Gastroesophageal sphincter (tissue), 4 donors: ENCODE data around the gene MMP11. TPM values are rescaled to one million over a fixed set of nuclear protein-coding genes. Genes with fewer than 3 reads are reported as not detected.
A peak's percentile ranks its signal among the peaks of the same experiment; 100 is the strongest.

Experiments
- ATAC-seq: fragments of 150-250 bp; one replicate; pipeline ENCODE4 v1.9.1; 2016; ENCODE audit warnings: mild to moderate bottlenecking, moderate library complexity
- H3K27ac ChIP-seq, 4 donors: fragments of 200-600 bp; sonication (generic) in 3 of 4; 1 replicate in 3 of 4; 2 replicates in 1 of 4; pipeline ENCODE4 v1.5.1; 2016 to 2019
- H3K27me3 ChIP-seq: fragments of 200-600 bp; sonication (generic); one replicate; pipeline ENCODE4 v1.5.1; 2019
- H3K36me3 ChIP-seq, 2 donors: fragments of 200-600 bp; sonication (generic); one replicate each; pipeline ENCODE4 v1.5.1; 2019; ENCODE audit warnings: control low read depth in 1 of 2
- H3K4me1 ChIP-seq, 3 donors: fragments of 200-600 bp; sonication (generic); 1 replicate in 2 of 3; 2 replicates in 1 of 3; pipeline ENCODE4 v1.5.1; 2016 to 2019; ENCODE audit warnings: control low read depth in 2 of 3
- H3K4me3 ChIP-seq, 2 donors: fragments of 200-600 bp; sonication (generic); one replicate each; pipeline ENCODE4 v1.5.1; 2019; ENCODE audit warnings: mild to moderate bottlenecking in 1 of 2, moderate library complexity in 1 of 2
- H3K9me3 ChIP-seq, 3 donors: fragments of 200-600 bp; sonication (generic); one replicate each; pipeline ENCODE4 v1.5.1; 2017 to 2019; ENCODE audit warnings: control low read depth in 2 of 3
- CTCF ChIP-seq, 4 experiments: fragments of 200-600 bp in 2 of 4; fragments of 450-650 bp in 2 of 4; sonication (generic) in 1 of 4; IDR thresholded peaks; one replicate each; pipeline ENCODE4 v1.5.1; 2017 to 2019; ENCODE audit warnings: antibody characterized with exemption in 4 of 4, mild to moderate bottlenecking in 2 of 4, moderate library complexity in 2 of 4
- EP300 ChIP-seq: sonication (generic); formaldehyde crosslinking; IDR thresholded peaks from one replicate; pipeline ENCODE4 v1.6.1; 2017; ENCODE audit warnings: antibody characterized with exemption, mild to moderate bottlenecking
- POLR2A ChIP-seq, 2 donors: fragments of 450-650 bp; IDR thresholded peaks; one replicate each; pipeline ENCODE4 v1.6.1; 2017; ENCODE audit warnings: antibody characterized with exemption in 2 of 2, mild to moderate bottlenecking in 2 of 2, moderate library complexity in 1 of 2
- POLR2AphosphoS5 ChIP-seq: sonication (generic); formaldehyde crosslinking; IDR thresholded peaks from one replicate; pipeline ENCODE4 v1.6.1; 2017; ENCODE audit warnings: antibody characterized with exemption
- WGBS, 2 donors: methylation state at CpG; one replicate each; pipeline ENCODE4 v1.1.5; 2018; ENCODE audit warnings: low coverage in 1 of 2; 5-methylcytosine and 5-hydroxymethylcytosine counted together
- total RNA-seq, 4 donors: library from RNA; depleted of rRNA; stranded (reverse); fragments of >200 nt; gene quantifications; one replicate each; pipeline ENCODE4 v1.1.0, GENCODE V29; 2016

The MMP11 gene
- total RNA-seq, 4 donors from 2014 or later, result 2.3 to 11.0 (median 9.7) TPM

GRCh38 chr22:23750714-23751440 lies 21.8 kb upstream of the MMP11 start, which contains the start of gene ZNF70:
ZNF70 (minus strand) TSS chr22:23751112; CDS start chr22:23745140, 5,972 bp downstream.
- Histone ChIP-seq H3K27me3 (no peaks in the 10 kb centered on the region), H3K9me3 (no peaks in the 10 kb centered on the region), H3K4me1 (peaks cover 0 to 30% (median 11%) of the 10 kb centered on the region in 3 donors), H3K27ac (peak within 1 kb of the TSS; percentile 78 to 96 (median 90)), H3K36me3 (no peaks in the 10 kb centered on the region), H3K4me3 (peak within 1 kb of the TSS; percentile 51 to 69)
- peak; percentile 63 for TF ChIP-seq POLR2AphosphoS5
- TF ChIP-seq EP300, result no peak
- peak; percentile 51 to 70 for TF ChIP-seq POLR2A (IDR thresholded peaks at IDR 0.05)
- TF ChIP-seq CTCF (IDR thresholded peaks at IDR 0.05), result peak in 2 of 4 experiments; percentile 4 to 26
- whole genome bisulfite sequencing, 2 donors, result 0% methylated on average over 1 of the region's 78 CpGs; no CpG with 5 or more reads in 1 of the 2 donors
- ATAC-seq, result peak; percentile 98

GRCh38 chr22:23751441-23751996 lies 21.1 kb upstream of the MMP11 start:
- H3K27ac ChIP-seq, result peak overlapping the region; percentile 78 to 96 (median 90)
- H3K27me3 ChIP-seq, result no peaks in the 10 kb centered on the region
- H3K9me3 ChIP-seq, result no peaks in the 10 kb centered on the region
- no peaks in the 10 kb centered on the region for H3K36me3 ChIP-seq
- peak overlapping the region; percentile 51 to 69 for H3K4me3 ChIP-seq
- peaks cover 0 to 30% (median 11%) of the 10 kb centered on the region in 3 donors for H3K4me1 ChIP-seq
- 69% methylated on average over 3 of the region's 22 CpGs; no CpG with 5 or more reads in 1 of the 2 donors for WGBS, 2 donors
- TF ChIP-seq POLR2A (IDR thresholded peaks at IDR 0.05) (no peak), POLR2AphosphoS5 (no peak), EP300 (no peak), CTCF (IDR thresholded peaks at IDR 0.05) (no peak)
- peak; percentile 32 for ATAC-seq

GRCh38 chr22:23752090-23752691 lies 20.5 kb upstream of the MMP11 start:
- Histone ChIP-seq H3K4me1 (peaks cover 0 to 30% (median 11%) of the 10 kb centered on the region in 3 donors), H3K4me3 (no peak overlapping the region), H3K27ac (peak overlapping the region in 1 of 4 donors; percentile 89), H3K36me3 (no peaks in the 10 kb centered on the region), H3K9me3 (no peaks in the 10 kb centered on the region), H3K27me3 (no peaks in the 10 kb centered on the region)
- no peak for ATAC-seq
- 77 to 82% methylated on average over 2 to 5 of the region's 9 CpGs for WGBS, 2 donors
- TF ChIP-seq CTCF (IDR thresholded peaks at IDR 0.05) (no peak), EP300 (no peak), POLR2AphosphoS5 (no peak)

- ATAC-seq, result no peak
- H3K9me3 ChIP-seq, result no peaks in the 10 kb centered on the region
- no peak overlapping the region for H3K4me3 ChIP-seq
- no peaks in the 10 kb centered on the region for H3K27me3 ChIP-seq
- no peak overlapping the region for H3K27ac ChIP-seq
- peaks cover 0 to 30% (median 11%) of the 10 kb centered on the region in 3 donors for H3K4me1 ChIP-seq
- TF ChIP-seq POLR2AphosphoS5 (no peak), CTCF (IDR thresholded peaks at IDR 0.05) (no peak), POLR2A (IDR thresholded peaks at IDR 0.05) (no peak), EP300 (no peak)
- no peaks in the 10 kb centered on the region for H3K36me3 ChIP-seq
- WGBS, 2 donors, result 96% methylated on average over 4 of the region's 16 CpGs; no CpG with 5 or more reads in 1 of the 2 donors
These were observed 19.9 kb upstream of the MMP11 start for GRCh38 chr22:23752750-23753149.
